Ishikawa (cell line): Measurements from ENCODE around the gene BICDL2.
A peak's percentile ranks its signal among the peaks of the same experiment; 100 is the strongest.

Experiments
- CEBPB ChIP-seq: IDR thresholded peaks from 2 replicates; pipeline ENCODE4 v1.6.1; 2012
- CREB1 ChIP-seq: IDR thresholded peaks from 2 replicates; pipeline ENCODE4 v1.6.1; 2012; ENCODE audit warnings: low read depth
- EGR1 ChIP-seq: IDR thresholded peaks from 2 replicates; pipeline ENCODE4 v1.6.1; 2012
- EP300 ChIP-seq: IDR thresholded peaks from 2 replicates; pipeline ENCODE4 v1.6.1; 2012; ENCODE audit warnings: borderline replicate concordance
- FOXM1 ChIP-seq: IDR thresholded peaks from 2 replicates; pipeline ENCODE4 v1.6.1; 2012; ENCODE audit warnings: low read depth, borderline replicate concordance
- NFIC ChIP-seq: IDR thresholded peaks from 2 replicates; pipeline ENCODE4 v1.6.1; 2012
- RAD21 ChIP-seq: IDR thresholded peaks from 2 replicates; pipeline ENCODE4 v1.6.1; 2012; ENCODE audit warnings: low read depth
- TAF1 ChIP-seq: IDR thresholded peaks from 2 replicates; pipeline ENCODE4 v1.6.1; 2012; ENCODE audit warnings: low read depth, mild to moderate bottlenecking
- TCF12 ChIP-seq: IDR thresholded peaks from 2 replicates; pipeline ENCODE4 v1.6.1; 2012; ENCODE audit warnings: low read depth
- TEAD4 ChIP-seq: IDR thresholded peaks from 2 replicates; pipeline ENCODE4 v1.6.1; 2012
- YY1 ChIP-seq: IDR thresholded peaks from 2 replicates; pipeline ENCODE4 v1.6.1; 2012; ENCODE audit warnings: low read depth
- ZBTB7A ChIP-seq: IDR thresholded peaks from 2 replicates; pipeline ENCODE4 v1.6.1; 2012; ENCODE audit warnings: low read depth
- TF ChIP-seq, protein P1 (sequence below): IDR thresholded peaks from 2 replicates; pipeline ENCODE4 v1.6.1; 2012
- TF ChIP-seq, protein P2 (sequence below): IDR thresholded peaks from 2 replicates; pipeline ENCODE4 v1.6.1; 2012; ENCODE audit warnings: low read depth, mild to moderate bottlenecking
- TF ChIP-seq, protein P3 (sequence below): IDR thresholded peaks from 2 replicates; pipeline ENCODE4 v1.6.1; 2012

Gene BICDL2

DNA sequence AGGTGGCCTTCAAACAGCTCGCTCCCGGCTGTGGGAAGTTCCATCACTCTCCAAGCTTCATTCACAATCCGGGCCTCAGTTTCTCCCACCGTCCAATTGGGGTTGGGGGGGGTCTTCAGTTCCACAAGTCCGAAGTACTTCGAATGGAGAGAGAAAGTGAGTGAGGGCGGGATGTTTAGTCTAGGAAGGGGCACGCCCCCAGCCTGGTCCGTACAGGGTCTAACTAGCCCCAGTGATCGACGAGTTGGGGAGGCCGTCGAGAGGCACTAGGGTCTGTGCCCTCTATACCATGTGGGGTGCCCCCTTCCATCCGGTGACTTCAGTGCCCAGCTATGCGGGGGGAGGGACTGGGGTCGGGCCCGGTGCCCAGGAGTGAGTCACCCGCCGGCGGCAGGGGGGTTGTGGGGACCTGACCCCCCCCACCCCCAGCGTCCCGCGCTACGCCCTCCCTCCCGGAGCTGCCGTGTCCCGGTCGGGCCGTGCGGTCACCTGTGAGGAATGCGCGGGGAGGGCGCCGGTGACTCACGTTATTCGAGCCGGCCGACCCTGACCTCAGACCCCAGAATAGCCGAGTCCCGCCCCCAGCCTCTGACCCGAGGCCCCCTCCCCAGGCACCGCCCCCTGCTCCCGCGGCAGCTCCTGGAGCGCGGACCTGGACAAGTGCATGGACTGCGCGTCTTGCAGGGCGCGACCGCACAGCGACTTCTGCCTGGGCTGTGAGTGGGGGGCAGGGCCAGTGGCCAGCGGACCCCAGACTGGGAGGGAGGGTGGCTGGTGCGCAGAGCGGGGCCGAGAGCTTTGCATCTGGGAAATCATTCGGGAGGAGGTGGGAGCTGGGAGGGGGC lies 15.9 kb downstream of the BICDL2 start:
- peak; percentile 43; the same call in 1 of the 2 replicates for TF ChIP-seq YY1
- TF ChIP-seq RAD21 = no peak
- peak; percentile 93 for TF ChIP-seq TCF12
- TF ChIP-seq, protein P1, sequence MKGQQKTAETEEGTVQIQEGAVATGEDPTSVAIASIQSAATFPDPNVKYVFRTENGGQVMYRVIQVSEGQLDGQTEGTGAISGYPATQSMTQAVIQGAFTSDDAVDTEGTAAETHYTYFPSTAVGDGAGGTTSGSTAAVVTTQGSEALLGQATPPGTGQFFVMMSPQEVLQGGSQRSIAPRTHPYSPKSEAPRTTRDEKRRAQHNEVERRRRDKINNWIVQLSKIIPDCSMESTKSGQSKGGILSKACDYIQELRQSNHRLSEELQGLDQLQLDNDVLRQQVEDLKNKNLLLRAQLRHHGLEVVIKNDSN = peak; percentile 63
- TF ChIP-seq, protein P2, sequence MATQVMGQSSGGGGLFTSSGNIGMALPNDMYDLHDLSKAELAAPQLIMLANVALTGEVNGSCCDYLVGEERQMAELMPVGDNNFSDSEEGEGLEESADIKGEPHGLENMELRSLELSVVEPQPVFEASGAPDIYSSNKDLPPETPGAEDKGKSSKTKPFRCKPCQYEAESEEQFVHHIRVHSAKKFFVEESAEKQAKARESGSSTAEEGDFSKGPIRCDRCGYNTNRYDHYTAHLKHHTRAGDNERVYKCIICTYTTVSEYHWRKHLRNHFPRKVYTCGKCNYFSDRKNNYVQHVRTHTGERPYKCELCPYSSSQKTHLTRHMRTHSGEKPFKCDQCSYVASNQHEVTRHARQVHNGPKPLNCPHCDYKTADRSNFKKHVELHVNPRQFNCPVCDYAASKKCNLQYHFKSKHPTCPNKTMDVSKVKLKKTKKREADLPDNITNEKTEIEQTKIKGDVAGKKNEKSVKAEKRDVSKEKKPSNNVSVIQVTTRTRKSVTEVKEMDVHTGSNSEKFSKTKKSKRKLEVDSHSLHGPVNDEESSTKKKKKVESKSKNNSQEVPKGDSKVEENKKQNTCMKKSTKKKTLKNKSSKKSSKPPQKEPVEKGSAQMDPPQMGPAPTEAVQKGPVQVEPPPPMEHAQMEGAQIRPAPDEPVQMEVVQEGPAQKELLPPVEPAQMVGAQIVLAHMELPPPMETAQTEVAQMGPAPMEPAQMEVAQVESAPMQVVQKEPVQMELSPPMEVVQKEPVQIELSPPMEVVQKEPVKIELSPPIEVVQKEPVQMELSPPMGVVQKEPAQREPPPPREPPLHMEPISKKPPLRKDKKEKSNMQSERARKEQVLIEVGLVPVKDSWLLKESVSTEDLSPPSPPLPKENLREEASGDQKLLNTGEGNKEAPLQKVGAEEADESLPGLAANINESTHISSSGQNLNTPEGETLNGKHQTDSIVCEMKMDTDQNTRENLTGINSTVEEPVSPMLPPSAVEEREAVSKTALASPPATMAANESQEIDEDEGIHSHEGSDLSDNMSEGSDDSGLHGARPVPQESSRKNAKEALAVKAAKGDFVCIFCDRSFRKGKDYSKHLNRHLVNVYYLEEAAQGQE = no peak
- TF ChIP-seq TAF1 = no peak; the same call in 1 of the 2 replicates
- TF ChIP-seq FOXM1 = peak; percentile 73
- TF ChIP-seq, protein P3, sequence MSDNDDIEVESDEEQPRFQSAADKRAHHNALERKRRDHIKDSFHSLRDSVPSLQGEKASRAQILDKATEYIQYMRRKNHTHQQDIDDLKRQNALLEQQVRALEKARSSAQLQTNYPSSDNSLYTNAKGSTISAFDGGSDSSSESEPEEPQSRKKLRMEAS = peak; percentile 90
- peak; percentile 98 for TF ChIP-seq TEAD4
- 0 out of 2 replicates have a peak, but pooled peaks have one; percentile 32 for TF ChIP-seq CREB1
- TF ChIP-seq EGR1 = peak; percentile 65; the same call in 1 of the 2 replicates
- TF ChIP-seq ZBTB7A = peak; percentile 64; the same call in 1 of the 2 replicates
- peak; percentile 96 for TF ChIP-seq EP300
- no peak for TF ChIP-seq CEBPB
- TF ChIP-seq NFIC = peak; percentile 99

DNA sequence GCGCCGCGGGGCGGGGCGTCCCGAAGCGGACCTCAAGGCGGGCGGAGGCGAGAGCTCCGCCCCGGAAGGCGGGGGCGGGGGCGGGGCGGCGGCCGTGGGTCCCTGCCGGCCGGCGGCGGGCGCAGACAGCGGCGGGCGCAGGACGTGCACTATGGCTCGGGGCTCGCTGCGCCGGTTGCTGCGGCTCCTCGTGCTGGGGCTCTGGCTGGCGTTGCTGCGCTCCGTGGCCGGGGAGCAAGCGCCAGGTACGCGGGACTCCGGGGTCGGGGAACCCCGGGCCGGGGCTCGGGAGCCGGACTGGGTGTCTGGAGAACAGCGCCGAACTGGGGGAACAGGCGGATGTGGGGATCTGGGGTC lies 16.5 kb downstream of the BICDL2 start, which contains the start of gene TNFRSF12A:
TSS of gene TNFRSF12A (plus strand) at position 122 of the 357 bp plus-strand sequence. CDS start at position 152, 30 bp downstream.
- TF ChIP-seq NFIC (no peak), EGR1 (peak; percentile 81), TAF1 (peak; percentile 88), YY1 (no peak; the same call in 1 of the 2 replicates)
- TF ChIP-seq, protein P2 = peak; percentile 29; the same call in 1 of the 2 replicates

DNA sequence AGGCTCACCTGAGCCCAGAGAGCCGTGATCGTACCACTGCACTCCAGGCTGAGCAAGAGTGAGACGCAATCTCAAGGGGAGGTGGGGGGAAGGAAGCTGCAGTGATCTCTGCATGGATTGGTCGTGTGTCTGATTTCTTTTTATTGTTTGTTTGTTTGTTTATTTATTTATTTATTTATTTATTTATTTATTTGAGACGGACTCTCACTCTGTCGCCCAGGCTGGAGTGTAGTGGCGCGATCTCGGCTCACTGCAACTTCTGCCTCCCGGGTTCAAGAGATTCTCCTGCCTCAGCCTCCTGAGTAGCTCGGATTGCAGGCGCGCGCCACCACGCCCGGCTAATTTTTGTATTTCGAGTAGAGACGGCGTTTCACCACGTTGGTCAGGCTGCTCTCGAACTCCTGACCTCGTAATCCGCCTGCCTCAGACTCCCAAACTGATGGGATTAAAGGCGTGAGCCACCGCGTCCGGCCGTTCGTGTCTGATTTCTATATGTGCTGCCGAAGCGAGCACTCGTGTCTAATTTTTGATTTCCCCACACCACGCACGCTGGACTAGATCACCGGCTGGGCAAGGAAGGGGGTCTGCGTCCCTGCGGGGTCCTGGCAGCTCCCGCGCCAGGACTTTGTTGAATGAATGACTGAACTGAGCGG lies 17.0 kb downstream of the BICDL2 start:
- TF ChIP-seq ZBTB7A (peak; percentile 90), FOXM1 (no peak)

DNA sequence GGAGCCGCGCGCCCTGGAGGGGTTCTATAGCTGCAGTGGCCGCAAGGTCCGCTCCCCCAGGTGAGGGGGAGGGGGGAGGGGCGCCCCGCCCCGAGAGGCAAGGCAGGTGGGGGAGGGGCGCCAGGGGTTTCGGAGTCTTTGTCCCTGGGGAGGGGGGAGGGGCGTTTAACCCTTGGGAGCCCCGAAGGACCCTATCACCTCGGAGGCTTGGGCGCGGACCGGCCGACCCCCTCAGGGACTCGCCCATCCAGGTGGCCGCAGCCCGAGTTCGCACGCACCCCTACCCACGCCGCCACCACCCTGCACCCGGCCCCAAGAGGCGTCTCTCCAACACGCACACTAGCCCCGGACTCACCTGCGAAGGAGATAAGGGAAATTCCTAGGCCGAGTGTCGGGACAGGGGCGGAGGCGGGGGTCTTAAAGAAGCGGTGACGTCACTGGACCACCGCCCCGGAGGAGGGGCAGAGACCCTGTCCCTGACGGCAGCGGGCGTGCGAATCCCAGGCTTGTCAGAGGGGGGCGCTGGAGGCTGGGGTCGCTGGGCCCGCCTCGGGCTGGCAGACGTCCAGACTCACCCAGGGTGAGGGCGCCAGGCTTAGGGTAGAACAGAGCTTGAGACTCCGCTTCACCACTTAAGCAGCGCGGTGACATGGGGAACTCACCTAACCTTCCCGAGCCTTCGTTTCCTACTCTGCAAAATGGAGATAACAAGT lies 18.8 kb downstream of the BICDL2 start, which contains the start of gene CLDN6:
TSS of gene CLDN6 (minus strand) at position 390 of the 713 bp plus-strand sequence. CDS start 2,162 bp downstream, outside the sequence.
- TF ChIP-seq RAD21 (0 out of 2 replicates have a peak, but pooled peaks have one; percentile 3), ZBTB7A (0 out of 2 replicates have a peak, but pooled peaks have one; percentile 34), YY1 (no peak)

DNA sequence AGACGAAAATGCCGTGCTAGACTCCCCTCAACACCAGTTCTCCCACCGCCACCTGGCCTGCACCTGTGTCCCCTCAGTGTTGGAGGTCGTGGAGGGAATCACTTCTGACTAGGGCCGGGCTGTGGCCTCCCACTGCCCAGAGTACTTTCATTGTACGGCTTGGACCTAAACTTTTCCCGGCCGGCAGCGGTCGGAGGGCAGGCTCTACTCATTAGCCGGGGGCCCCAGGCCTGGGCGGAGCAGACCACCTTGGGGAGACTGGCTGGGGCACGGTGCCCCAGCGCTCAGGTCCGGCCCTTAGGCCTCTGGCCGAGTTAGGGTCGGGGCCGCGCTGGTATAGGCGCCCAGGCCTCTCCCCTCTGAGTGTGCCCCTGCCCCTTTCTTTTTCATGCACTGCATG lies 19.4 kb downstream of the BICDL2 start:
- TF ChIP-seq EGR1 = no peak

DNA sequence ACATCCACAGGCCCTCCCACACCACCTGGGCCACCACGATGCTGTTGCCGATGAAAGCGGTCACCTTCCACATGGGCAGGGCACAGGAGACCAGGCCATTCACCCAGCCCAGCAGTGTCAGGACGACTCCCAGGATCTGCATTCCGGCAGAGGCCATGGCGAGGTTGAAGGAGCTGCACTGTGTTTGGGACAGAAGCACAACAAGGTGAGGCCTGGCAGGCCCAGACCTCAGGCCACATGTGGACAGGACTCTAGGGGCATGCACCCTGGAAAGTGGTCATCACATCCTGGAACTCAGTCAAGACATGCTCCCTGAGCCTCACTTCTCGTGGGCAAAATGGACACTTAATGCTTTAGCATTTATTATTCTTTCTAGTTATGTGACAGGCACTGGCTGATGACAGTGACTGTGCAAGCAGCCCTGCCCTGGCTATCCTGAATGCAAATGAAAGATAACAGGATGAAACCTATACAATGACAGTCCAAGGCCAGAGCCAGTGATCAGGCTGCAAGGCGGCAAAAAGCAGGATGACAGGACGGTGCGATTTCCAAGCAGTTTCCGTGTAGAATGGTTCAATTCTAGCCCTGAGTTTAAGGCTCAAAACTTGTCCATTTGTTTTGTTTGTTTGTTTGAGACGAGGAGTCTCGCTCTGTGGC lies 20.8 kb downstream of the BICDL2 start:
- TF ChIP-seq EP300 (no peak), ZBTB7A (no peak), RAD21 (no peak), TAF1 (no peak), TCF12 (no peak), CEBPB (no peak), EGR1 (no peak), CREB1 (no peak), YY1 (no peak), FOXM1 (no peak), NFIC (no peak), TEAD4 (no peak)
- TF ChIP-seq, protein P3 = no peak
- TF ChIP-seq, protein P2 = no peak
- TF ChIP-seq, protein P1 = no peak
